Vagina (tissue), 2 donors: ENCODE measurements around the gene FUT1. TPM values are rescaled to one million over a fixed set of nuclear protein-coding genes. Genes with fewer than 3 reads are reported as not detected.

ENCODE experiments used
- DNase-seq, 2 donors: peaks; one replicate each; pipeline ENCODE4 v3.0.0-alpha.2; 2017; ENCODE audit errors: extremely low spot score in 2 of 2
- H3K27ac ChIP-seq: fragments of 200-600 bp; sonication (generic); one replicate; pipeline ENCODE4 v1.5.1; 2019
- H3K27me3 ChIP-seq: fragments of 200-600 bp; sonication (generic); one replicate; pipeline ENCODE4 v1.5.1; 2019
- H3K36me3 ChIP-seq, 2 donors: fragments of 200-600 bp; sonication (generic); one replicate each; pipeline ENCODE4 v1.5.1; 2017 to 2019
- H3K4me1 ChIP-seq: fragments of 200-600 bp; sonication (generic); one replicate; pipeline ENCODE4 v1.5.1; 2019
- H3K4me3 ChIP-seq, 2 donors: fragments of 200-600 bp; sonication (generic); 1 replicate in 1 of 2; 2 replicates in 1 of 2; pipeline ENCODE4 v1.5.1; 2016 to 2019
- H3K9me3 ChIP-seq: fragments of 200-600 bp; sonication (generic); one replicate; pipeline ENCODE4 v1.5.1; 2019
- POLR2A ChIP-seq, 2 donors: fragments of 450-650 bp; IDR thresholded peaks; one replicate each; pipeline ENCODE4 v1.6.1; 2017; ENCODE audit warnings: antibody characterized with exemption in 2 of 2, mild to moderate bottlenecking in 2 of 2, moderate library complexity in 2 of 2
- POLR2AphosphoS5 ChIP-seq, 2 donors: sonication (generic); formaldehyde crosslinking; IDR thresholded peaks; one replicate each; pipeline ENCODE4 v1.9.0; 2017; ENCODE audit warnings: antibody characterized with exemption in 2 of 2, mild to moderate bottlenecking in 2 of 2, low read depth in 1 of 2; ENCODE audit not compliant: insufficient read depth in 1 of 2
- intact Hi-C: fragments of 100-400 bp; cut with DNase I; formaldehyde crosslinking; loops from one replicate; pipeline ENCODE4 v1.15.1; 2023
- total RNA-seq: library from RNA; depleted of rRNA; stranded (reverse); fragments of >200 nt; gene quantifications from one replicate; pipeline ENCODE4 v1.2.3, GENCODE V29; 2016
- TF ChIP-seq, protein P1 (sequence below), 3 experiments: fragments of 450-650 bp in 2 of 3; fragments of 200-600 bp in 1 of 3; sonication (generic) in 1 of 3; IDR thresholded peaks; one replicate each; pipeline ENCODE4 v1.5.1; 2017 to 2019; ENCODE audit warnings: antibody characterized with exemption in 3 of 3, mild to moderate bottlenecking in 2 of 3, moderate library complexity in 2 of 3

FUT1 gene
- total RNA-seq, 1 donor from 2014 or later = 6.4 TPM

- H3K9me3 ChIP-seq = no peaks in the 10 kb centered on the region
- H3K4me3 ChIP-seq = peak within 1 kb of the TSS; percentile 10 to 33
- H3K27me3 ChIP-seq = no peaks in the 10 kb centered on the region
- H3K27ac ChIP-seq = peak within 1 kb of the TSS; percentile 72
- no peak for DNase-seq
- TF ChIP-seq, protein P1, sequence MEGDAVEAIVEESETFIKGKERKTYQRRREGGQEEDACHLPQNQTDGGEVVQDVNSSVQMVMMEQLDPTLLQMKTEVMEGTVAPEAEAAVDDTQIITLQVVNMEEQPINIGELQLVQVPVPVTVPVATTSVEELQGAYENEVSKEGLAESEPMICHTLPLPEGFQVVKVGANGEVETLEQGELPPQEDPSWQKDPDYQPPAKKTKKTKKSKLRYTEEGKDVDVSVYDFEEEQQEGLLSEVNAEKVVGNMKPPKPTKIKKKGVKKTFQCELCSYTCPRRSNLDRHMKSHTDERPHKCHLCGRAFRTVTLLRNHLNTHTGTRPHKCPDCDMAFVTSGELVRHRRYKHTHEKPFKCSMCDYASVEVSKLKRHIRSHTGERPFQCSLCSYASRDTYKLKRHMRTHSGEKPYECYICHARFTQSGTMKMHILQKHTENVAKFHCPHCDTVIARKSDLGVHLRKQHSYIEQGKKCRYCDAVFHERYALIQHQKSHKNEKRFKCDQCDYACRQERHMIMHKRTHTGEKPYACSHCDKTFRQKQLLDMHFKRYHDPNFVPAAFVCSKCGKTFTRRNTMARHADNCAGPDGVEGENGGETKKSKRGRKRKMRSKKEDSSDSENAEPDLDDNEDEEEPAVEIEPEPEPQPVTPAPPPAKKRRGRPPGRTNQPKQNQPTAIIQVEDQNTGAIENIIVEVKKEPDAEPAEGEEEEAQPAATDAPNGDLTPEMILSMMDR (IDR thresholded peaks at IDR 0.05) = no peak
- peak in 1 of 2 donors; percentile 68 for TF ChIP-seq POLR2AphosphoS5 (IDR thresholded peaks at IDR 0.05; ENCODE audit: insufficient read depth in 1 of 2, low read depth in 1 of 2)
- H3K4me1 ChIP-seq = peaks cover 9% of the 10 kb centered on the region
- intact Hi-C loops = no loop called here
- no peaks in the 10 kb centered on the region for H3K36me3 ChIP-seq
Observed at GRCh38 chr19:48746738-48747575, 5.5 kb downstream of the FUT1 start, which contains the start of gene IZUMO1. TSS of gene IZUMO1 (minus strand) at chr19:48746909. CDS start at chr19:48745859, 1,050 bp downstream.

- Histone ChIP-seq H3K4me3 (no peak overlapping the region), H3K4me1 (peaks cover 11% of the 10 kb centered on the region), H3K27ac (peak overlapping the region; percentile 72), H3K36me3 (no peaks in the 10 kb centered on the region), H3K9me3 (no peaks in the 10 kb centered on the region), H3K27me3 (no peaks in the 10 kb centered on the region)
- TF ChIP-seq POLR2AphosphoS5 (IDR thresholded peaks at IDR 0.05; ENCODE audit: insufficient read depth in 1 of 2, low read depth in 1 of 2) (no peak), POLR2A (IDR thresholded peaks at IDR 0.05) (no peak)
- TF ChIP-seq, protein P1 (IDR thresholded peaks at IDR 0.05) = no peak
- intact Hi-C loops = no loop called here
- DNase-seq = no peak
Observed at GRCh38 chr19:48746110-48746509, 6.3 kb downstream of the FUT1 start.

DNA sequence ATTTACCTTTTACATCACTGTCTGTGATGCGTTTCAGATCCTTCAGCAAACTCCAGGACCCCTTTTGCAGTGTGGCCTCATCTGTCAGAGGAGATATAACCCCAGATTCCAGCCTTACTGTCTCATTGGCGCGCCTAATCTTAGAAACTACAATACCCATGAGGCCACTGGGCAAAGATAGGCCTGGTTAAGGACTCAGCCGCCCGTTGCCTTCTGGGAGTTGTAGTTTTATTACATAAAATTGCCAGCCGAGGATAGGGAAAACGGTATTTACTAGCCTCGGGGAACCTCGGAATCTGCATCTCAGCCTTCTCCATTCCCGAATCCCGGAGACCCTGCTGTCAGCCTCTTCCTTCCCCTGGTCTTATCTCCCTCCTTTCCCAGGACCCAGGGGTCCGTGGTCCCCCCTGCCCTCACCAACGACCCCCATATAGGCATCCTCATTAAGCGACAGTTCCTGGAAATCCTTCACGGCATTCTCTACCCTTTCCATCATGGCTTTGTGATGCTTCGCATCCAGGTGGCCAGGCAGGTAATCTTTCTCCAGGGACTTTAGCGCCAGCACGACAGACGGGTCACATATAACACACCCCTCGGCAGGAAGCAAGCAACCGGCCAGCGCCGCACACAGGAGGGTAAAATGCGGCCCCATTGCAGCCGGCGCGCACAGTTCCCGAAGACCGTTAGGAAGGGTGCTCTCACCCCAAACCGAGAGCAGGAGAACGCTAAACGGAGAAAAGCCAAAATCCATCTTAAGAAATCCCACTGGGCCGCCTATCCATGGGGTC is 7.0 kb downstream of the FUT1 start:
- no peaks in the 10 kb centered on the region for H3K27me3 ChIP-seq
- peaks cover 16% of the 10 kb centered on the region for H3K4me1 ChIP-seq
- intact Hi-C loops = no loop called here
- no peaks in the 10 kb centered on the region for H3K9me3 ChIP-seq
- H3K27ac ChIP-seq = no peak overlapping the region
- DNase-seq = no peak
- TF ChIP-seq POLR2A (IDR thresholded peaks at IDR 0.05) = no peak
- TF ChIP-seq POLR2AphosphoS5 (IDR thresholded peaks at IDR 0.05; ENCODE audit: insufficient read depth in 1 of 2, low read depth in 1 of 2) = peak in 1 of 2 donors; percentile 51
- TF ChIP-seq, protein P1 (IDR thresholded peaks at IDR 0.05) = no peak
- H3K4me3 ChIP-seq = no peak overlapping the region
- H3K36me3 ChIP-seq = no peaks in the 10 kb centered on the region

DNA sequence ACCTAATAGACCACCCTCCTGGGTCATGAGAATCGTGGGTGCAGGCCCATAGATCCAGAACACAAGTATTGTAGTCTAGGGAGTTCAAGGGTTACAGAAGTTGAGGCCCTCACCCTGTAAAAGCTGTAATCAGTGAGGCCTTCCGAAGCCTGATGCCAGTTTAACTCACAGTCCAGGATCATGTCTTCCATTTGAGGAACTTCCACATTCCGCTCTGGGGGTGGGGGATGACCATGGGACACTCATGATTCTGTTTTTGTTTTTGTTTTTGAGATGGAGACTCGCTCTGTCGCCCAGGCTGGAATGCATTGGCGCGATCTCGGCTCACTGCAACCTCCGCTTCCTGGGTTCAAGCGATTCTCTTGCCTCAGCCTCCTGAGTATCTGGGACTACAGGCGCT is 10.3 kb downstream of the FUT1 start:
- Histone ChIP-seq H3K9me3 (no peaks in the 10 kb centered on the region), H3K27ac (peak overlapping the region; percentile 88), H3K4me3 (no peak overlapping the region), H3K36me3 (no peaks in the 10 kb centered on the region), H3K27me3 (no peaks in the 10 kb centered on the region), H3K4me1 (peaks cover 26% of the 10 kb centered on the region)
- TF ChIP-seq POLR2AphosphoS5 (IDR thresholded peaks at IDR 0.05; ENCODE audit: insufficient read depth in 1 of 2, low read depth in 1 of 2) (no peak), POLR2A (IDR thresholded peaks at IDR 0.05) (no peak)
- TF ChIP-seq, protein P1 (IDR thresholded peaks at IDR 0.05) = no peak
- DNase-seq = no peak
- intact Hi-C loops = no loop called here
